ENCODE measurements around the gene UQCRC2. TPM values are rescaled to one million over a fixed set of nuclear protein-coding genes. Genes with fewer than 3 reads are reported as not detected.

Gene UQCRC2
- total and polyA plus RNA-seq, 10 of the 15 experiments (the other 5 are each of a cell fraction or from before 2014, with no cell fraction given): 256 to 563 (median 327) TPM

GRCh38 chr16:21952040-21952792 lies 945 bp upstream of the UQCRC2 start (continued):
- TF ChIP-seq ATF2 (IDR thresholded peaks at IDR 0.05; ENCODE audit: low read length): no peak
- TF ChIP-seq ZBTB4 (CRISPR knock-in tag; IDR thresholded peaks at IDR 0.05): no peak
- TF ChIP-seq, protein P1, sequence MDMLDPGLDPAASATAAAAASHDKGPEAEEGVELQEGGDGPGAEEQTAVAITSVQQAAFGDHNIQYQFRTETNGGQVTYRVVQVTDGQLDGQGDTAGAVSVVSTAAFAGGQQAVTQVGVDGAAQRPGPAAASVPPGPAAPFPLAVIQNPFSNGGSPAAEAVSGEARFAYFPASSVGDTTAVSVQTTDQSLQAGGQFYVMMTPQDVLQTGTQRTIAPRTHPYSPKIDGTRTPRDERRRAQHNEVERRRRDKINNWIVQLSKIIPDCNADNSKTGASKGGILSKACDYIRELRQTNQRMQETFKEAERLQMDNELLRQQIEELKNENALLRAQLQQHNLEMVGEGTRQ (IDR thresholded peaks at IDR 0.05; ENCODE audit: borderline replicate concordance, low read depth, low read length): peak; percentile 86
- TF ChIP-seq, protein P2, sequence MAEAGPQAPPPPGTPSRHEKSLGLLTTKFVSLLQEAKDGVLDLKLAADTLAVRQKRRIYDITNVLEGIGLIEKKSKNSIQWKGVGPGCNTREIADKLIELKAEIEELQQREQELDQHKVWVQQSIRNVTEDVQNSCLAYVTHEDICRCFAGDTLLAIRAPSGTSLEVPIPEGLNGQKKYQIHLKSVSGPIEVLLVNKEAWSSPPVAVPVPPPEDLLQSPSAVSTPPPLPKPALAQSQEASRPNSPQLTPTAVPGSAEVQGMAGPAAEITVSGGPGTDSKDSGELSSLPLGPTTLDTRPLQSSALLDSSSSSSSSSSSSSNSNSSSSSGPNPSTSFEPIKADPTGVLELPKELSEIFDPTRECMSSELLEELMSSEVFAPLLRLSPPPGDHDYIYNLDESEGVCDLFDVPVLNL (IDR thresholded peaks at IDR 0.05; ENCODE audit: low read depth, low read length): no peak
- no peak for TF ChIP-seq ZSCAN29 (IDR thresholded peaks at IDR 0.05)
- TF ChIP-seq, protein P3, sequence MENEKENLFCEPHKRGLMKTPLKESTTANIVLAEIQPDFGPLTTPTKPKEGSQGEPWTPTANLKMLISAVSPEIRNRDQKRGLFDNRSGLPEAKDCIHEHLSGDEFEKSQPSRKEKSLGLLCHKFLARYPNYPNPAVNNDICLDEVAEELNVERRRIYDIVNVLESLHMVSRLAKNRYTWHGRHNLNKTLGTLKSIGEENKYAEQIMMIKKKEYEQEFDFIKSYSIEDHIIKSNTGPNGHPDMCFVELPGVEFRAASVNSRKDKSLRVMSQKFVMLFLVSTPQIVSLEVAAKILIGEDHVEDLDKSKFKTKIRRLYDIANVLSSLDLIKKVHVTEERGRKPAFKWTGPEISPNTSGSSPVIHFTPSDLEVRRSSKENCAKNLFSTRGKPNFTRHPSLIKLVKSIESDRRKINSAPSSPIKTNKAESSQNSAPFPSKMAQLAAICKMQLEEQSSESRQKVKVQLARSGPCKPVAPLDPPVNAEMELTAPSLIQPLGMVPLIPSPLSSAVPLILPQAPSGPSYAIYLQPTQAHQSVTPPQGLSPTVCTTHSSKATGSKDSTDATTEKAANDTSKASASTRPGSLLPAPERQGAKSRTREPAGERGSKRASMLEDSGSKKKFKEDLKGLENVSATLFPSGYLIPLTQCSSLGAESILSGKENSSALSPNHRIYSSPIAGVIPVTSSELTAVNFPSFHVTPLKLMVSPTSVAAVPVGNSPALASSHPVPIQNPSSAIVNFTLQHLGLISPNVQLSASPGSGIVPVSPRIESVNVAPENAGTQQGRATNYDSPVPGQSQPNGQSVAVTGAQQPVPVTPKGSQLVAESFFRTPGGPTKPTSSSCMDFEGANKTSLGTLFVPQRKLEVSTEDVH (IDR thresholded peaks at IDR 0.05; ENCODE audit: low read depth, partially characterized antibody): no peak
- TF ChIP-seq RAD51 (IDR thresholded peaks at IDR 0.05): peak; percentile 99
- TF ChIP-seq CREB1 (IDR thresholded peaks at IDR 0.05; ENCODE audit: low read depth): no peak
- TF ChIP-seq ZNF24 (IDR thresholded peaks at IDR 0.05): no peak
- TF ChIP-seq, protein P4, sequence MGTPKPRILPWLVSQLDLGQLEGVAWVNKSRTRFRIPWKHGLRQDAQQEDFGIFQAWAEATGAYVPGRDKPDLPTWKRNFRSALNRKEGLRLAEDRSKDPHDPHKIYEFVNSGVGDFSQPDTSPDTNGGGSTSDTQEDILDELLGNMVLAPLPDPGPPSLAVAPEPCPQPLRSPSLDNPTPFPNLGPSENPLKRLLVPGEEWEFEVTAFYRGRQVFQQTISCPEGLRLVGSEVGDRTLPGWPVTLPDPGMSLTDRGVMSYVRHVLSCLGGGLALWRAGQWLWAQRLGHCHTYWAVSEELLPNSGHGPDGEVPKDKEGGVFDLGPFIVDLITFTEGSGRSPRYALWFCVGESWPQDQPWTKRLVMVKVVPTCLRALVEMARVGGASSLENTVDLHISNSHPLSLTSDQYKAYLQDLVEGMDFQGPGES (IDR thresholded peaks at IDR 0.05): no peak
- TF ChIP-seq SMAD5 (IDR thresholded peaks at IDR 0.05; ENCODE audit: low read depth): no peak
- TF ChIP-seq MEF2A (IDR thresholded peaks at IDR 0.05; ENCODE audit: insufficient read depth, low read depth, low read length): no peak
- no peak for TF ChIP-seq SUPT20H (IDR thresholded peaks at IDR 0.05; ENCODE audit: borderline replicate concordance, control insufficient read depth, low read depth, low read length)
- peak; percentile 89 for TF ChIP-seq USF1 (IDR thresholded peaks at IDR 0.05; ENCODE audit: borderline replicate concordance, extremely low read length, insufficient read depth, low read depth, low read length)
- 0 out of 2 replicates have a peak, but pooled peaks have one; percentile 12 for TF ChIP-seq BACH1 (IDR thresholded peaks at IDR 0.05; ENCODE audit: borderline replicate concordance)
- no peak for TF ChIP-seq YBX1 (IDR thresholded peaks at IDR 0.05)
- no peak for TF ChIP-seq HDAC2 (IDR thresholded peaks at IDR 0.05)
